Mucosa of descending colon (tissue), 3 donors: ENCODE measurements around the gene TAS2R60. TPM values are rescaled to one million over a fixed set of nuclear protein-coding genes. Genes with fewer than 3 reads are reported as not detected.

ENCODE experiments used
- ATAC-seq: fragments of 200-7000 bp; cut with Tn5 transposase; one replicate; pipeline ENCODE4 v1.9.1; 2020; ENCODE audit warnings: mild to moderate bottlenecking, moderate library complexity
- DNase-seq, 3 donors: peaks; one replicate each; pipeline ENCODE4 v3.0.0-alpha.2; 2020
- H3K36me3 ChIP-seq: fragments of 200-600 bp; one replicate; pipeline ENCODE4 v1.8.0; 2021; ENCODE audit warnings: low read depth, mild to moderate bottlenecking
- H3K4me1 ChIP-seq: fragments of 200-600 bp; one replicate; pipeline ENCODE4 v1.8.0; 2021; ENCODE audit warnings: low read depth, mild to moderate bottlenecking
- H3K4me3 ChIP-seq: fragments of 200-600 bp; one replicate; pipeline ENCODE4 v1.8.0; 2021; ENCODE audit warnings: mild to moderate bottlenecking
- H3K9me3 ChIP-seq: fragments of 200-600 bp; one replicate; pipeline ENCODE4 v1.8.0; 2021; ENCODE audit warnings: mild to moderate bottlenecking
- intact Hi-C, 2 donors: fragments of 100-400 bp; cut with DNase I in 1 of 2; cut with micrococcal nuclease in 1 of 2; formaldehyde crosslinking; loops; one replicate each; pipeline versions ENCODE4 v1.11.0 to v1.11.1; 2022; cut with DNase I, micrococcal nuclease
- total RNA-seq, 3 donors: library from RNA; stranded (reverse); fragmentation: NEBNext Ultra II Directional in 2 of 3; extraction: Animal tissue kit (Norgen Biotek cat#: 25700) in 2 of 3; gene quantifications; one replicate each; pipeline versions ENCODE4 v1.2.1 to v1.2.4, GENCODE V29; 2021 to 2023
- TF ChIP-seq, protein P1 (sequence below): fragments of 200-600 bp; IDR thresholded peaks from one replicate; pipeline ENCODE4 v1.8.0; 2022; ENCODE audit warnings: antibody characterized with exemption, mild to moderate bottlenecking
- donor health status: DM: no; HTN: no; CAD: no; lungs with moderate emphysema.
- donor health status: DM: no; HTN: no; CAD: no.
- donor health status: DM: no; HTN: yes; CAD: no.

TAS2R60 gene
- total RNA-seq, 3 donors from 2014 or later = 0.32 TPM; not detected in 2

DNA sequence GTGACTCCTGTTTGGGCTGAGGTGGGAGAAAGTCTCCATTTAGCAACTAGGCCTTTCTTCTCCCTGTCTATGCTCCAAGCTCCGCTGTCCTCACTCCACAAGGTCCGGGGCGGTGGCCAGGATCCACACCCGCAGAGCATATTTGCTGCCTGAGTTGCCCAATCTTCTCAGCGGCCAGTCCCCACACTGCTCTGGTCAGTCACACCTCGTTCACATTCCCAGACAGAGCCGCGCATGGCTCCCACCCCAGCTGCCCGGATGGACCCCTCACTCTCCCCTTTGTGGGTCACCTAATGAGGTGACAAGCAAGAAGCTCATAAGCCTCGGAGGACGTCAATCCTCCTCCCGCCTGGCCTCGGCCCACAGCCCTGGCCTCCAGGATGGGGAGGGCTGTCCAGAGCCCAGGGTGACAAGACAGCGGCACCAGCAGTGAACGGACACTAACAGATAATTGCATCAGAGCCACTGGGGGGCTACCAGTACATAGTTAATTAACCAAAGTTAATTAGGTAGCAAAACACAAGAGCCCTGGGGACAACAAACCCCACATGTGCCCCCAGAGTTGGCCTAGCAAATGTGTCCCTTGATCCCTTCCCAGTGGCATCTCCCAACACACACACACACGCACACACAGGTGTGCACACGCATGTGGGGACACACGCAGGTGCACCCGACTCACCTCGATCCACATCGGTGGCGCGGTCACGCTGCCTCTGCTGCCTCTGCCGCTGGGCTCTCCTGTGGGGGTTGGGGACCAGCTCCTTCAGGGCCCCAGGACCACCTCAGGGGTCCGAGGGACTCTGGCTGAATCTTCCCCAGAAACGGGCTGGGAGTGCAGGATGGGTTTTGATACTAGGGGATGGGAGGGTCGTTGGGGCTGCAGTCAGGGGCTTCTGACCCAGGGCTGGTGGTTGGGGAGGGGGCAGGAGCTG lies 46.4 kb upstream of the TAS2R60 start:
- no peak for DNase-seq
- ATAC-seq = no peak
- TF ChIP-seq, protein P1, sequence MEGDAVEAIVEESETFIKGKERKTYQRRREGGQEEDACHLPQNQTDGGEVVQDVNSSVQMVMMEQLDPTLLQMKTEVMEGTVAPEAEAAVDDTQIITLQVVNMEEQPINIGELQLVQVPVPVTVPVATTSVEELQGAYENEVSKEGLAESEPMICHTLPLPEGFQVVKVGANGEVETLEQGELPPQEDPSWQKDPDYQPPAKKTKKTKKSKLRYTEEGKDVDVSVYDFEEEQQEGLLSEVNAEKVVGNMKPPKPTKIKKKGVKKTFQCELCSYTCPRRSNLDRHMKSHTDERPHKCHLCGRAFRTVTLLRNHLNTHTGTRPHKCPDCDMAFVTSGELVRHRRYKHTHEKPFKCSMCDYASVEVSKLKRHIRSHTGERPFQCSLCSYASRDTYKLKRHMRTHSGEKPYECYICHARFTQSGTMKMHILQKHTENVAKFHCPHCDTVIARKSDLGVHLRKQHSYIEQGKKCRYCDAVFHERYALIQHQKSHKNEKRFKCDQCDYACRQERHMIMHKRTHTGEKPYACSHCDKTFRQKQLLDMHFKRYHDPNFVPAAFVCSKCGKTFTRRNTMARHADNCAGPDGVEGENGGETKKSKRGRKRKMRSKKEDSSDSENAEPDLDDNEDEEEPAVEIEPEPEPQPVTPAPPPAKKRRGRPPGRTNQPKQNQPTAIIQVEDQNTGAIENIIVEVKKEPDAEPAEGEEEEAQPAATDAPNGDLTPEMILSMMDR = no peak

DNA sequence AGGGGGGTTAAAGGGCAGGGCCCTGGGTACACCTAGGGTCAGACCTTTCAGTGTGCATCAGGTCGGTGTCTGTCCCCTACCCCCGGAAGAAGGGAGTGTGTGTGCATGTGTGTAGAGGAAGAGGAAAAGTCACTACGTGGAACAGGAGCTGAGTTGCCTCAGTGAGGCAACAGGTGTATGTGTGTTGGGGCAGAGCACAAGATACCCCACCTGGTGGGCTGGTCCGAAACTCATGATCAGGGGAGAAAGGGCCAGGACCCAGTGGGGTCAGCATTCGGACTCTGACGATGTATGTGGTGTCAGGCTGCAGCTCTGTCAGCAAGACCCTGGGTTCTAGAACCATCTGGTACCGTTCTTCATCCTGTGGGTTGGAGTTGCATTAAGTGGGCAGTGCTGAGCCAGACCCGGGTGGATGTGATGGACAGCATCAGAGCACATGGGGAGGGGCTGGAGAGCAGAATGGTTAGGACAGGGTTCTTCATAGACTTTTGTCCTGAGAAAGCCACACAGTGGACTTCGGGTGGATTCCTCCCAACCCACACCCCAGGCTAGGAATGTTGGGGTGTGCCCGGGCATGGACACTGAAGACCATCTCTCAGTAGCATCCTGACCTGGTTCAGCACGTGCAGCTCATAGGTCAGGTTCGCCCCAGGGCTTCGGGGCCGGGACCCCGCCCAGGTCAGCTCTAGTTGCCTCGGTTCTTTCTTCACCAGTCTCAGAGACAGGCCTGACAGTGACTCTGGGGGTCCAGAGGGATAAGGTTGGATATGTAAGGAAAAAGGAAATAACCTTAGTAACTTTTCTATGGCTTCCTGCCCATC lies 45.3 kb upstream of the TAS2R60 start:
- no peaks in the 10 kb centered on the region for H3K36me3 ChIP-seq
- TF ChIP-seq, protein P1 = no peak
- ATAC-seq = no peak
- H3K4me3 ChIP-seq = no peak overlapping the region
- H3K9me3 ChIP-seq = no peaks in the 10 kb centered on the region
- H3K4me1 ChIP-seq = no peaks in the 10 kb centered on the region
- intact Hi-C loops = no loop called here
- no peak for DNase-seq

More for the DNA sequence above, 46.4 kb upstream of the TAS2R60 start:
- Histone ChIP-seq H3K4me1 (peaks cover 2% of the 10 kb centered on the region), H3K4me3 (no peak overlapping the region), H3K36me3 (no peaks in the 10 kb centered on the region), H3K9me3 (no peaks in the 10 kb centered on the region)
- intact Hi-C loops = no loop called here

DNA sequence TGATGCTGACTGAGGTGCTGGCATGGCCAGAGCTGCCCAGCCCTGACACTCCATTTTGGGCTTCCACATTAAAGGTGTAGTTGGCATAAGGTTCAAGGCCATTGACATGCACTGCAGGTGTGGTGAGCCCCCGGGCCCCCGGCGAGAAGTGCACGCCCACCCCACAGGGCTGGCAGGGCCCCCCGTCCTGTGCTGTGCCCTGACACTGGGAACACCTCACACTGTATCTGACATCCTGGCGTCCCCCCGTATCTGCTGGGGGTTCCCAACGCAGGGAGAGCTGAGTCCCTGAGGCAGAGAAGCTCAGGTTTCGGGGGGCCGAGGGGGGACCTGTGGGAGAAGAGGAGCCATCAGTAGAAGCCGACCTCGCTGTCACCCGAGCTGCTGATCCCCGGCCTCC lies 44.6 kb upstream of the TAS2R60 start:
- intact Hi-C loops = no loop called here
- ATAC-seq (no peak), DNase-seq (peak in 1 of 3 donors; percentile 23)
- TF ChIP-seq, protein P1 = no peak
- Histone ChIP-seq H3K4me1 (no peaks in the 10 kb centered on the region), H3K9me3 (no peaks in the 10 kb centered on the region), H3K36me3 (no peaks in the 10 kb centered on the region), H3K4me3 (no peak overlapping the region)

DNA sequence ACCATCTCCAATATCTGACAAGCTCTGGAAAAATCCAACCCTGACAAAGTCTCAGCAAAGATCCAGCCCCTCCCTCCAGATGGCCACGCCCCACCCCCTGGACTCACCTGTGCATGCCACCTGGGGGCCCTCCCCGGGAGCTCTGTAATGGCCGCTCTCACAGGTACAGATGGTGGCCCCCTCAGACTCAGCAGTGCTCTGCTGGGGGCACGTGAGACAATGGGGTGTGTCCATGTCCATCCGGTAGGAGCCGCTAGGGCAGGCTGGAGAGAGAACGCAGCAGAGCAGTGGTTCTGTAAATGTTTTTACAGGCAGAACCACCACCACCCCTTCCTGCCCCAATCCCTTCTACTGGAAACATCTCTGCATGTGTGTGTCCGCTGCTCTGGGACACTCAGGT lies 44.1 kb upstream of the TAS2R60 start:
- no peaks in the 10 kb centered on the region for H3K4me1 ChIP-seq
- intact Hi-C loops = no loop called here

DNA sequence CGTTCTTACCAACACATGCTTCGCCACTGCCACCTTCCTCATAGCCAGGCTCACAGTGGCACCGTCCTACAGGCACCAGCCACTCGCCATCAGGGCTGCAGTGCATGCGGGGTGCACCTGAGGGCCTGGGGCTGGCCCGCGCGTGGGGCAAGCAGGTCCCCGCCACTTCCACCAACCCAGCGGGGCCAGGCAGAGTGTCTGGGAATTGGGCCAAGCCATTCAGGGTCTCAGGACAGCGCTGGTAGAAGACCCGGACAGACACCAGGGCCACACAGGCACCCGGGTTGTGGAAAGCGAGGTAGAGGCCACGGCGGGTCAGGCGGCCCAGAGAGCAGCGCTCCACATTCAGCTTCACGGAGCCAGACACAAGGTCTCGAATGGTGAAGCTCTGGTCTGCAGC lies 43.6 kb upstream of the TAS2R60 start:
- ATAC-seq = no peak
- TF ChIP-seq, protein P1 = no peak
- no peak overlapping the region for H3K4me3 ChIP-seq
- no peaks in the 10 kb centered on the region for H3K36me3 ChIP-seq
- no peaks in the 10 kb centered on the region for H3K4me1 ChIP-seq
- H3K9me3 ChIP-seq = no peaks in the 10 kb centered on the region
- DNase-seq = no peak
- intact Hi-C loops = no loop called here

More for the DNA sequence above, 44.1 kb upstream of the TAS2R60 start:
- H3K4me3 ChIP-seq = no peak overlapping the region
- DNase-seq = no peak
- H3K9me3 ChIP-seq = no peaks in the 10 kb centered on the region
- ATAC-seq = no peak
- TF ChIP-seq, protein P1 = no peak
- no peaks in the 10 kb centered on the region for H3K36me3 ChIP-seq
